Cardiac septum (tissue), 1 donor: Measurements from ENCODE around the gene ASB3. TPM values are rescaled to one million over a fixed set of nuclear protein-coding genes. Genes with fewer than 3 reads are reported as not detected.
"Not testable (repeated sequence)": the region's sequence is repeated elsewhere in the genome, so short reads cannot be mapped to it uniquely, and the experiment has no call there.

ENCODE experiments used
- DNase-seq: peaks from one replicate; pipeline ENCODE4 v3.0.0-alpha.2; 2020; ENCODE audit warnings: low spot score
- intact Hi-C: fragments of 100-400 bp; cut with DNase I; formaldehyde crosslinking; loops from one replicate; pipeline ENCODE4 v1.14.0; 2022
- total RNA-seq: library from RNA; stranded (reverse); fragmentation: NEBNext Ultra II Directional; extraction: Animal tissue kit (Norgen Biotek cat#: 25700); gene quantifications from one replicate; pipeline ENCODE4 v1.2.1, GENCODE V29; 2021
- donor health status: DM: no; HTN: no; CAD: no.

ASB3 gene
- total RNA-seq, 1 donor from 2014 or later, result 9.2 TPM

GRCh38 chr2:53751728-53752127 lies 35.0 kb downstream of the ASB3 start:
- DNase-seq, result no peak
- intact Hi-C loops, result no loop called here

DNA sequence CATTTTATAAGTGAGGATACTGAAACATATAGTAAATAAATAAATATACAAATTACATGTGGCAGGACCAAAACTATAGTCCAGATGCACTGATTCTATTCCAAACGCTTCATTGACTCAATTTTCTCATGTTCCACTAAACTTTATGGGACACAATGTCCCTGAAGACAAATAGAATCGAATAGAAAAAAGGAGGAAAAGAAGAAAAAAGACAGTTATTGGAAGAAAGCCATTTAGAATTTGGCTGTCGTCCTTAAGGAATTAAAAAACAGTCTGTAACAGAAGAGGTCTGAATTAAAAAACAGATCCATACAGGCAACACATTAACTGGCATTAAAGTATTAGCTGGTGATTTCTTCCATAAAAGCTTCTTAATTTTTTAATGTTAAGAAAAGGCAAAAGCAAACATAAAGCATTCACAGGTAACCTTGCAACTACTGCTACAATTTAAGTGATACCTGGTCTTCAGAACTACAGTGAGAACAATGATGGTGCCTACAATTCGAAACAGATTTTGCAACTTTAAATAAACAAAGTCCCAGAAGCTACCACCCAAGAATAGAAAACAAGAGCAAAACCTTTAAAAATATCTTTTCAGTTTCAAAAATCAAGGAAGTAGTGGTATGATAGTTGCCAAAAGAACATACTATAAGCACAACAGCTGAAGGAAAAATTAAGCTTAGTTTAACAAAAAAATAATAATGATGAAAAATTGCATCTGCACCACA lies 36.5 kb downstream of the ASB3 start:
- intact Hi-C loops, result no loop called here

GRCh38 chr2:53744395-53745065 lies 42.2 kb downstream of the ASB3 start:
- intact Hi-C loops, result no loop called here
- no peak for DNase-seq

More for the DNA sequence above, 36.5 kb downstream of the ASB3 start:
- no peak for DNase-seq

DNA sequence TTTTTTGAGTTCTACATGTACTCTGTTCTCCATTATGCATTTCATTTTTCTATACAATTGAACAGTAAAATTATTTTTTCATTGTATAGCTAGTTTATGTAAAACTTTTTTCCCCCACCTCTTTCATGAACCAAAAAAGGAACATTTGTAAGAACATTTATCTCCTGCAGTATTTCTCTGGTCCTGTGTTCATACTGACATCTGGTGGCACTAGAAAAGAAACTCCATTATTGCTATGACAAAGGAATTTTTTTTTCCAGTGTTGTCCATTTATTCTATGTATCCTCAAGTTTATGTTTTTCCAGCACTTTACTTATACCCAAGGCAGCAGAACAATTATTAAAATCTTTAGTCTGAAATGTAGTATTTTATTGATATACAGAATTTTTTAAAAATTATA lies 46.6 kb downstream of the ASB3 start:
- DNase-seq, result no peak
- intact Hi-C loops, result no loop called here

- intact Hi-C loops, result no loop called here
- no peak for DNase-seq
Measured at GRCh38 chr2:53739032-53739431, 47.7 kb downstream of the ASB3 start.

- intact Hi-C loops, result no loop called here
- DNase-seq, result no peak
Measured at GRCh38 chr2:53737091-53737490, 49.7 kb downstream of the ASB3 start.

DNA sequence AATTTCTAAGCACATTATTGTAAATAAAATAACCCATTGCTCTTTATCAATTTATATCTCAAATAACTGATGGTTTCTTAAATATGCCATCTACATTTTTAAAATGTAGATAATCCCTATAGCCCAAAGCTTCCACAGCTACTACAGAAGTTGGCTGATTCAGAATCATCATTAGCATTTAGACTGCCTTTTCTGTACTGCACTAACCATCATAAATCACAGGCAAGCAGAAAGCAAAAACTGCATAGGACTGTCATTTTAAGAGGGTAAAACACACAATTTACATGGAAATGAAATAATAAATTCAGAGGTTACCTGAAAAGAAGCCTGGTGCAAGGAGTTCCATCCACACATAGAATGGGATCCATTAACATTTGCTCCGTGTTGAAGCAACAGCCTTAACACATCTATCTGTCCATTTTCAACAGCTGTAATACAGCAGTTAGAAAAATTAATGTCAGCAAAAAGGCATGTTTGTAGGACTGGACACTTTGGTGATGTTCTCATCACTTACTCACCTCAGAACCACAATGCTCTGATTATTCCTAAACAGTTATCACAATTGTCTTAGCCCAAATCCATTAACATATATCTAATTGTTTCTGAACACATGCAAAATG lies 57.5 kb downstream of the ASB3 start:
- no peak for DNase-seq
- intact Hi-C loops, result no loop called here

GRCh38 chr2:53727921-53728320 lies 58.8 kb downstream of the ASB3 start:
- no peak for DNase-seq
- intact Hi-C loops, result no loop called here

DNA sequence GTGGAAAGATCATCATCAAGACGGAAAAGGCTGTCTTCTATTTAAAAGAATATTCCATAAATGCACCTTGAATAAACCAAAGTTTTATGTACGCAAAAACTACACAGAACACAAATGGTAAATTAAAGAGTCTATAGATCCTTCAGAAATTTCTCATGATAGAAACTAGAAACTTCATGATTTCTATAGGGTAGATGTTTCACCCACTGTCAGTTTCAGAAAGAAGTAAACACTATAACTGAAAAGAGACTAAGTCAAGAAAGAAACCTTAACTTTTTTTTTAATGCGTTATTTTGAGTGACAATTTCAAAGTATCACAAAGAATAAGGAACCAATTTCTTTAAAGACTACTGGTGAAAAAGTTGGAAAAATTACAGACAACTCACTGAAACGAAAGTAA lies 61.1 kb downstream of the ASB3 start:
- intact Hi-C loops, result no loop called here

GRCh38 chr2:53724536-53724935 lies 62.2 kb downstream of the ASB3 start:
- intact Hi-C loops, result no loop called here

More for the DNA sequence above, 61.1 kb downstream of the ASB3 start:
- no peak for DNase-seq

DNA sequence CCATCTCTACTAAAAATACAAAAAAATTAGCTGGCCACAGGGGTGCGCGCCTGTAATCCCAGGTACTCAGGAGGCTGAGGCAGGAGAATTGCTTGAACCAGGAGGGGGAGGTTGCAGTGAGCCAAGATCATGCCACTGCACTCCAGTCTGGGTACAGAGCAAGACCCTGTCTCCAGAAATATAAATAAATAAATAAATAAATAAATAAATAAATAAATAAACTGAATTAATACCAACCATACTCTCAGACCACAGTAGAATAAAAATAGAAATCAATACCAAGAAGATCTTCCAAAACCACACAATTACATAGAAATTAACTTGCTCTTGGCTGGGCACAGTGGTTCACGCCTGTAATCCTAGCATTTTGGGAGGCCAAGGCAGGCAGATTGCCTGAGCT lies 65.8 kb downstream of the ASB3 start:
- intact Hi-C loops, DNase-seq: not testable (repeated sequence)

More at GRCh38 chr2:53724536-53724935, 62.2 kb downstream of the ASB3 start:
- no peak for DNase-seq

GRCh38 chr2:53715568-53715967 lies 71.2 kb downstream of the ASB3 start:
- DNase-seq, result no peak
- intact Hi-C loops, result loop anchor here (5.0 kb wide), 1 partner anchor 903 kb away; no protein-coding TSS in a partner anchor

GRCh38 chr2:53711271-53711780 lies 75.4 kb downstream of the ASB3 start:
- intact Hi-C loops, result no loop called here

GRCh38 chr2:53708988-53709387 lies 77.8 kb downstream of the ASB3 start:
- intact Hi-C loops, result no loop called here

More at GRCh38 chr2:53711271-53711780, 75.4 kb downstream of the ASB3 start:
- no peak for DNase-seq

DNA sequence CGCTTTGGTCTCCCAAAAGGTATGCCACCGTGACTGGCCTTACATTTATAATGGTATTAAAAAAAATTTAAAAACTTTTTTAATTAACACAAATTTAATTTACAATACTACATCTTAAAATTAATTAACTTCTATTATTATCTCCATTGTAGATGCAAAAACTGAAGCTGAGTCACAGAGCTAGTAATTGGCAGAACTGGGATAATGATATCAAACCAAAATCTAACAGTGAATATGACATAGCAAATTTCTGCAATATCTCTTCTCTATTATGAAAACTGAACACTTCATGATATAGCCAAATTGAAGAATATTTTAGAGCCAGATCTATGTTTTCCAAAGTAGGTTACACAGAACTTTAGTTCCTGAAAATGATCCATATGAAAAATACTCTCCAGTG lies 85.5 kb downstream of the ASB3 start:
- intact Hi-C loops, result no loop called here
- no peak for DNase-seq

More at GRCh38 chr2:53708988-53709387, 77.8 kb downstream of the ASB3 start:
- no peak for DNase-seq

- no peak for DNase-seq
- intact Hi-C loops, result no loop called here
Measured at GRCh38 chr2:53697686-53698085, 89.1 kb downstream of the ASB3 start.

- no peak for DNase-seq
- intact Hi-C loops, result no loop called here
Measured at GRCh38 chr2:53697092-53697491, 89.7 kb downstream of the ASB3 start.

GRCh38 chr2:53695575-53695974 lies 91.2 kb downstream of the ASB3 start:
- intact Hi-C loops, result no loop called here
- no peak for DNase-seq

GRCh38 chr2:53694096-53694771 lies 92.5 kb downstream of the ASB3 start:
- intact Hi-C loops, result no loop called here
- no peak for DNase-seq

- intact Hi-C loops, result no loop called here
- no peak for DNase-seq
Measured at GRCh38 chr2:53690876-53691275, 95.9 kb downstream of the ASB3 start.
